ENCODE results near the gene MAPKAP1.
A peak's percentile ranks its signal among the peaks of the same experiment; 100 is the strongest.

Gene MAPKAP1

DNA sequence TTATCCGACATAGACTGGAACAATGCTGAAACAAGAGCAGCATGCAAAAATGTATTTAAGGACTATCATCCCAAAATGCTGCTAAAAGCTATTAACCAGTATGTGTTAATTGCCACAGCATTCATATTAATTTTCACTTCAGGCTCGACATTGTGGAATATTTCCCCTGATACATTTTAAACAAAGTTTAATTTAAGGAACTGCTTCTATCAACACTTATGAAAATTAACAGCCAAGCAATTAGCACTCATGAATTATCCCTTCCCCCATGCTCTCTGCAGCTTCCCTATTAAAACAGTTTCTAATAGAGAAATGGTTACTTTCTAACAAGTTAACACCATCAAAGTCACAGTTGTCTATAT is 54.8 kb downstream of the MAPKAP1 start:
- CTCF ChIA-PET, result interaction anchor here (1.0 kb wide), 1 partner anchor 9 kb away, joined by 3 read pairs; no protein-coding TSS in a partner anchor

GRCh38 chr9:125651576-125652232 is 55.3 kb downstream of the MAPKAP1 start:
- no peak for DNase-seq (ENCODE audit: low read depth, low spot score)
- TF ChIP-seq, protein P1, sequence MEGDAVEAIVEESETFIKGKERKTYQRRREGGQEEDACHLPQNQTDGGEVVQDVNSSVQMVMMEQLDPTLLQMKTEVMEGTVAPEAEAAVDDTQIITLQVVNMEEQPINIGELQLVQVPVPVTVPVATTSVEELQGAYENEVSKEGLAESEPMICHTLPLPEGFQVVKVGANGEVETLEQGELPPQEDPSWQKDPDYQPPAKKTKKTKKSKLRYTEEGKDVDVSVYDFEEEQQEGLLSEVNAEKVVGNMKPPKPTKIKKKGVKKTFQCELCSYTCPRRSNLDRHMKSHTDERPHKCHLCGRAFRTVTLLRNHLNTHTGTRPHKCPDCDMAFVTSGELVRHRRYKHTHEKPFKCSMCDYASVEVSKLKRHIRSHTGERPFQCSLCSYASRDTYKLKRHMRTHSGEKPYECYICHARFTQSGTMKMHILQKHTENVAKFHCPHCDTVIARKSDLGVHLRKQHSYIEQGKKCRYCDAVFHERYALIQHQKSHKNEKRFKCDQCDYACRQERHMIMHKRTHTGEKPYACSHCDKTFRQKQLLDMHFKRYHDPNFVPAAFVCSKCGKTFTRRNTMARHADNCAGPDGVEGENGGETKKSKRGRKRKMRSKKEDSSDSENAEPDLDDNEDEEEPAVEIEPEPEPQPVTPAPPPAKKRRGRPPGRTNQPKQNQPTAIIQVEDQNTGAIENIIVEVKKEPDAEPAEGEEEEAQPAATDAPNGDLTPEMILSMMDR (IDR thresholded peaks at IDR 0.05; ENCODE audit: insufficient read depth, low read length, missing control alignments), result no peak
- CTCF ChIA-PET, result interaction anchor here (0.6 to 1.0 kb wide), 2 partner anchors 8 to 1054 kb away, joined by 3 read pairs; no protein-coding TSS in a partner anchor
- no peak overlapping the region for H3K4me3 ChIP-seq (ENCODE audit: low read depth, low read length)
- POLR2A ChIA-PET, result interaction anchor here (2.3 kb wide), 1 partner anchor 55 kb away, joined by 7 read pairs; the partner anchor contains the start of gene MAPKAP1

More for the DNA sequence above, 54.8 kb downstream of the MAPKAP1 start:
- no peak overlapping the region for H3K4me3 ChIP-seq (ENCODE audit: low read depth, low read length)
- TF ChIP-seq, protein P1 (IDR thresholded peaks at IDR 0.05; ENCODE audit: insufficient read depth, low read length, missing control alignments), result no peak
- no peak for DNase-seq (ENCODE audit: low read depth, low spot score)
- POLR2A ChIA-PET, result interaction anchor here (2.3 kb wide), 1 partner anchor 55 kb away, joined by 7 read pairs; the partner anchor contains the start of gene MAPKAP1

GRCh38 chr9:125650271-125650737 is 56.7 kb downstream of the MAPKAP1 start:
- DNase-seq (ENCODE audit: low read depth, low spot score), result no peak
- no peak overlapping the region for H3K4me3 ChIP-seq (ENCODE audit: low read depth, low read length)
- TF ChIP-seq, protein P1 (IDR thresholded peaks at IDR 0.05; ENCODE audit: insufficient read depth, low read length, missing control alignments), result no peak
- POLR2A ChIA-PET, result interaction anchor here (0.5 to 2.3 kb wide), 3 partner anchors 25 to 514 kb away, joined by 3 to 7 read pairs (median 3); partner anchors contain the start of gene MAPKAP1
- CTCF ChIA-PET, result interaction anchor here (0.9 kb wide), 1 partner anchor 18 kb away, joined by 3 read pairs; no protein-coding TSS in a partner anchor

DNA sequence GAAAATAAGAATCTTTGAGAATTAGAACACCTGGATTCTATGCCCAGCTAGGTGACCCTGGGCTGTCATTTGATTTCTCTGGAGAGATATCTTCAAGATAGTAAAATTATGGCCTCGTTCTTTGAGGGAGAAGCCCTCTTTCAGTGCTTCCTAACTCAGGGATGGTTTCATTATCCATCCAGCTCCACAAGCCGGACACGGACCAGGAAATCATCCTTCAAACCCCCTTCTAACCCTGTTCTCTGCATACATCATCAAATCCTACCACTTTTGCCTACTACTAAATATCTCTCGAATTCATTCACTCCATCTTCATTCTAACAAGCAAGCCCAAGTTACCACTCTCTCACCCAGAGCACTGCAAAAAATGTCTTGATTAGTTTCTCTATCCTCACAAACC is 57.2 kb downstream of the MAPKAP1 start:
- no peak overlapping the region for H3K4me3 ChIP-seq (ENCODE audit: low read depth, low read length)
- TF ChIP-seq, protein P1 (IDR thresholded peaks at IDR 0.05; ENCODE audit: insufficient read depth, low read length, missing control alignments), result no peak
- CTCF ChIA-PET, result interaction anchor here (0.9 kb wide), 1 partner anchor 17 kb away, joined by 3 read pairs; no protein-coding TSS in a partner anchor
- POLR2A ChIA-PET, result interaction anchor here (0.6 kb wide), 1 partner anchor 515 kb away, joined by 3 read pairs; no protein-coding TSS in a partner anchor
- DNase-seq (ENCODE audit: low read depth, low spot score), result no peak

DNA sequence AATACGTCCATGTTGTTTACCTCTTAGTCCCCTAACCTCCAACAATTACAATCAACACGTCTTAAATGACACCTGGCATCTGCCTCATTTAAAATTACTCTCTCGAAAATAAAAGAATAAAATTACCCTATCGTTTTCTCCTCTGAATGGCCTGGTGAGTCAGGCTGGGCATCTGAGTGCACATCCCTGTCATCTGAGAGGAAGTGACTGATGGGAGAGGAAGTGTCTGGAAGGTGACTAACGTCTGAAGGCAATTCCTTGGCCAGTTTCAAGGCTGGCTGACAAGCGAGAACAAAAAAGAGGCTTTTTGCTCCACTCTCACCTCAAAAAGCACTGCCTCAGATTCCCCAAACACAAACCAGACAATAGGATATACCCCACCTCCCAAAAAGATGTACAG is 57.7 kb downstream of the MAPKAP1 start:
- TF ChIP-seq, protein P1 (IDR thresholded peaks at IDR 0.05; ENCODE audit: insufficient read depth, low read length, missing control alignments), result no peak
- H3K4me3 ChIP-seq (ENCODE audit: low read depth, low read length), result no peak overlapping the region; the same call in 1 of the 2 replicates
- ChIA-PET CTCF (no interaction called here), POLR2A (no interaction called here)
- DNase-seq (ENCODE audit: low read depth, low spot score), result peak; percentile 60

DNA sequence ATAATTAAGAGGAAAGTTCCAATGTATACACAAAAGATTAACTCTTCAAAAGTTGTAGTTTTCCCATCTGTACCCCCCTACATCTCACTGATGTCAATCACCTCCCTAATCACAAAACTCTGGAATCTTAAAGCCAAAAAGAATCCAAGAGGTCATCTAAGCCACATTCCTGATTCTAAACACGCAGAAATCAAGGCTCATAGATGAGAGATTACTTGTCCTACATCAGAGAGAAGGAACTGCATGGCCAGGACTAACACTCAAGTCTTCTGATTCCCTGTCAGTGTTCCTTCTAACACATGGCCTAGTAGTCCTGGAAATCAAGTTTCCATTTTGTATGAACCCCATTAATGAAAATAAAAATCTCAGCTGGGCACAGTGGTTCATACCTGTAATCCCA is 58.7 kb downstream of the MAPKAP1 start:
- ChIA-PET CTCF (no interaction called here), POLR2A (no interaction called here)
- no peak overlapping the region for H3K4me3 ChIP-seq (ENCODE audit: low read depth, low read length)
- TF ChIP-seq, protein P1 (IDR thresholded peaks at IDR 0.05; ENCODE audit: insufficient read depth, low read length, missing control alignments), result no peak
- DNase-seq (ENCODE audit: low read depth, low spot score), result no peak

Data from AG04449 (cell line).